H9 (cell line): Measurements from ENCODE around the gene EPB41. TPM values are rescaled to one million over a fixed set of nuclear protein-coding genes. Genes with fewer than 3 reads are reported as not detected.
"Not testable (repeated sequence)": the region's sequence is repeated elsewhere in the genome, so short reads cannot be mapped to it uniquely, and the experiment has no call there.

Source experiments
- DNase-seq: peaks from one replicate; pipeline ENCODE4 v3.0.0-alpha.2; 2017
- H2AFZ ChIP-seq: one replicate; pipeline ENCODE4 v1.6.1; 2013; ENCODE audit warnings: mild to moderate bottlenecking, low read length, control low read depth, moderate library complexity
- H2AK5ac ChIP-seq: 2 replicates; pipeline ENCODE4 v1.6.1; 2013; ENCODE audit warnings: low read length, control low read depth, mixed read lengths; ENCODE audit not compliant: insufficient read length
- H2BK120ac ChIP-seq: one replicate; pipeline ENCODE4 v1.6.1; 2013; ENCODE audit warnings: low read depth, mild to moderate bottlenecking, low read length, control low read depth, inconsistent platforms; ENCODE audit not compliant: poor library complexity, severe bottlenecking
- H2BK12ac ChIP-seq: 2 replicates; pipeline ENCODE4 v1.6.1; 2013; ENCODE audit warnings: low read length, control low read depth, mixed read lengths, low read depth; ENCODE audit not compliant: insufficient read length
- H2BK15ac ChIP-seq: 2 replicates; pipeline ENCODE4 v1.6.1; 2013; ENCODE audit warnings: low read depth, low read length, control low read depth
- H2BK20ac ChIP-seq: one replicate; pipeline ENCODE4 v1.6.1; 2013; ENCODE audit warnings: low read depth, mild to moderate bottlenecking, low read length, control low read depth, inconsistent platforms; ENCODE audit not compliant: poor library complexity, severe bottlenecking
- H2BK5ac ChIP-seq: 2 replicates; pipeline ENCODE4 v1.6.1; 2013; ENCODE audit warnings: low read length, control low read depth, mixed read lengths; ENCODE audit not compliant: insufficient read length
- H3K14ac ChIP-seq: 2 replicates; pipeline ENCODE4 v1.6.1; 2013; ENCODE audit warnings: low read length, control low read depth; ENCODE audit not compliant: insufficient read depth
- H3K18ac ChIP-seq: 2 replicates; pipeline ENCODE4 v1.6.1; 2013; ENCODE audit warnings: low read depth, mild to moderate bottlenecking, mixed read lengths, low read length, control low read depth; ENCODE audit not compliant: insufficient read length
- H3K23ac ChIP-seq: 2 replicates; pipeline ENCODE4 v1.6.1; 2013; ENCODE audit warnings: low read length, control low read depth, mixed read lengths, low read depth; ENCODE audit not compliant: insufficient read length
- H3K23me2 ChIP-seq: 2 replicates; pipeline ENCODE4 v1.6.1; 2013; ENCODE audit warnings: low read depth, mild to moderate bottlenecking, mixed read lengths, low read length, control low read depth; ENCODE audit not compliant: insufficient read length, poor library complexity, severe bottlenecking
- H3K27ac ChIP-seq: 2 replicates; pipeline ENCODE4 v1.5.1; 2013; ENCODE audit warnings: low read length, control low read depth, mixed read lengths, low read depth; ENCODE audit not compliant: insufficient read length
- H3K27me3 ChIP-seq: 2 replicates; pipeline ENCODE4 v1.6.1; 2013; ENCODE audit warnings: low read length, control low read depth, inconsistent platforms; ENCODE audit not compliant: insufficient read depth
- H3K4ac ChIP-seq: 2 replicates; pipeline ENCODE4 v1.6.1; 2013; ENCODE audit warnings: low read depth, mild to moderate bottlenecking, control low read depth, inconsistent platforms, low read length, moderate library complexity
- H3K4me1 ChIP-seq: 2 replicates; pipeline ENCODE4 v1.6.1; 2013; ENCODE audit warnings: low read length, control low read depth, inconsistent platforms; ENCODE audit not compliant: insufficient read depth
- H3K4me2 ChIP-seq: 2 replicates; pipeline ENCODE4 v1.6.1; 2013; ENCODE audit warnings: low read length, control low read depth, mixed read lengths; ENCODE audit not compliant: insufficient read length, insufficient read depth
- H3K56ac ChIP-seq: 2 replicates; pipeline ENCODE4 v1.6.1; 2013; ENCODE audit warnings: low read depth, mild to moderate bottlenecking, mixed read lengths, low read length, control low read depth; ENCODE audit not compliant: insufficient read length
- H3K79me1 ChIP-seq: 2 replicates; pipeline ENCODE4 v1.6.1; 2013; ENCODE audit warnings: low read depth, mild to moderate bottlenecking, moderate library complexity, low read length, control low read depth, inconsistent platforms; ENCODE audit not compliant: insufficient read depth, poor library complexity, severe bottlenecking
- H3K79me2 ChIP-seq: 2 replicates; pipeline ENCODE4 v1.6.1; 2013; ENCODE audit warnings: low read length, control low read depth, inconsistent platforms; ENCODE audit not compliant: insufficient read depth
- H3K9ac ChIP-seq: 2 replicates; pipeline ENCODE4 v1.6.1; 2013; ENCODE audit warnings: low read length, control low read depth, mixed read lengths; ENCODE audit not compliant: insufficient read length; ENCODE audit errors: extremely low read depth
- H3K9me3 ChIP-seq: one replicate; pipeline ENCODE4 v1.6.1; 2013; ENCODE audit warnings: low read depth, low read length, inconsistent platforms; ENCODE audit not compliant: control insufficient read depth
- H3T11ph ChIP-seq: one replicate; pipeline ENCODE4 v1.6.1; 2013; ENCODE audit warnings: mild to moderate bottlenecking, low read length, control low read depth, inconsistent platforms
- H4K20me1 ChIP-seq: one replicate; pipeline ENCODE4 v1.6.1; 2013; ENCODE audit not compliant: control insufficient read depth, insufficient read length, insufficient read depth
- H4K5ac ChIP-seq: 2 replicates; pipeline ENCODE4 v1.6.1; 2013; ENCODE audit warnings: low read depth, mild to moderate bottlenecking, mixed read lengths, low read length, control low read depth; ENCODE audit not compliant: insufficient read length
- H4K8ac ChIP-seq: replicated peaks from 2 replicates; pipeline ENCODE4 v1.6.1; 2013; ENCODE audit warnings: low read length, control low read depth, mixed read lengths, low read depth; ENCODE audit not compliant: insufficient read length
- H4K91ac ChIP-seq: 2 replicates; pipeline ENCODE4 v1.6.1; 2013; ENCODE audit warnings: low read depth, mild to moderate bottlenecking, moderate library complexity, mixed read lengths, low read length, control low read depth; ENCODE audit not compliant: insufficient read length
- H3K27ac Mint-ChIP-seq, 3 experiments: 2 replicates in 2 of 3; 3 replicates in 1 of 3; pipeline ENCODE4 v1.8.0; 2020 to 2021; ENCODE audit warnings: mixed read lengths in 3 of 3, mild to moderate bottlenecking in 1 of 3, moderate library complexity in 1 of 3
- H3K27me3 Mint-ChIP-seq: 2 replicates; pipeline ENCODE4 v1.8.0; 2021; ENCODE audit warnings: low read depth, mild to moderate bottlenecking, moderate library complexity, mixed read lengths
- H3K36me3 Mint-ChIP-seq, 3 experiments: 2 replicates in 2 of 3; 3 replicates in 1 of 3; pipeline ENCODE4 v1.8.0; 2020 to 2021; ENCODE audit warnings: low read depth in 3 of 3, mixed read lengths in 3 of 3; ENCODE audit not compliant: insufficient read depth in 1 of 3
- H3K4me1 Mint-ChIP-seq, 2 experiments: 2 replicates each; pipeline ENCODE4 v1.8.0; 2020; ENCODE audit warnings: mixed read lengths in 2 of 2
- H3K4me3 Mint-ChIP-seq, 2 experiments: 2 replicates in 1 of 2; 3 replicates in 1 of 2; pipeline ENCODE4 v1.8.0; 2020 to 2021; ENCODE audit warnings: mild to moderate bottlenecking in 2 of 2, mixed read lengths in 2 of 2, moderate library complexity in 1 of 2
- H3K9me3 Mint-ChIP-seq, 2 experiments: 2 replicates in 1 of 2; 3 replicates in 1 of 2; pipeline ENCODE4 v1.8.0; 2020; ENCODE audit warnings: mild to moderate bottlenecking in 2 of 2, mixed read lengths in 2 of 2, moderate library complexity in 1 of 2
- WGBS: extraction: QIAGEN DNeasy Blood & Tissue Kit; methylation state at CpG from one replicate; pipeline ENCODE4 v1.1.7; 2013; ENCODE audit warnings: missing lambda C conversion rate, low lambda C conversion rate, mixed read lengths; ENCODE audit not compliant: insufficient read length; ENCODE audit errors: extremely low coverage; 5-methylcytosine and 5-hydroxymethylcytosine counted together
- total RNA-seq: library from RNA; stranded (reverse); gene quantifications from 2 replicates; pipeline ENCODE4 v1.2.1, GENCODE V29; 2021
- TF ChIP-seq, protein P1 (sequence below): fragments of 200-600 bp; sonication (generic); conservative IDR thresholded peaks from 3 replicates; pipeline ENCODE4 v1.8.0; 2021; ENCODE audit warnings: antibody characterized with exemption, mild to moderate bottlenecking

The EPB41 gene
- total RNA-seq, 1 experiment from 2014 or later = 75.4 TPM

DNA sequence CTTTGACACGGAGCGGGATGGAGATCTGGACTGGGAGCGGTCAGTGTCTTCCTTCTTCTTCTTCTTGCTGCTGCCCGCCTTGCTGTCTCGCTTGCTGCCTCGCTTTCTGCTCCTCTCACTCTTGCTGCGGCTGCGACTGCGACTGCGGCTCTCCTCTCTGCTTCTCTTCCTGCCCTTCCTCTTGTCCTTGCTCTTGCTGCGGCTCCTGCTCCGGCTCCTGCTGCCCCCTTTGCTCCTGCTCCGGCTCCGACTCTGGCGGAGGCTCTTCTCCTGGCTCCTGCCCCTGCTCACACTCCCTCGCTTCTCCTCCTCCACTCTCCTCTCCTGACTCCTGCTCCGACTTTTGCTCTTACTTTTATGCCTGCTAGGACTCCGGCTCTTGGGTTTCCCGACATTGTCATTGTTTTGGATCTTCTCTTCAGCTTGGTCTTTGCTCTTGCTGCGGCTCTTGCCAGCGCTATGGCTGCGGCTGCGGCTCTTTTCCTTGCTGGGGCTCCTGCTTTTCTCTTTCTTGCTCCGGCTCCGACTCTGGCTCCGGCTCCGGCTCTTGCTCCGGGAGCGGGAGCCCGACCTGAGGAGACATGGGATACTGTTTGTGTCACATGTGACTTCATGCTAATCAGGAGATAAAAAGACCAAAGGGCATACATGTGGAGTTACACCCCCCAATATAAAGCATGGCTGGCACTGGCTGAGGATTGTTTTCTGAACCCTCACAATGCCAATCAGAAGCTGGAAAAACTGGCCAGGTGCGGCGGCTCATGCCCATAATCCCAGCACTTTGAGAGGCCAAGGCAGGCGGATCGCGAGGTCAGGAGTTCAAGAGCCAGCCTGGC lies 234.5 kb downstream of the EPB41 start:
- DNase-seq = no peak
- TF ChIP-seq, protein P1, sequence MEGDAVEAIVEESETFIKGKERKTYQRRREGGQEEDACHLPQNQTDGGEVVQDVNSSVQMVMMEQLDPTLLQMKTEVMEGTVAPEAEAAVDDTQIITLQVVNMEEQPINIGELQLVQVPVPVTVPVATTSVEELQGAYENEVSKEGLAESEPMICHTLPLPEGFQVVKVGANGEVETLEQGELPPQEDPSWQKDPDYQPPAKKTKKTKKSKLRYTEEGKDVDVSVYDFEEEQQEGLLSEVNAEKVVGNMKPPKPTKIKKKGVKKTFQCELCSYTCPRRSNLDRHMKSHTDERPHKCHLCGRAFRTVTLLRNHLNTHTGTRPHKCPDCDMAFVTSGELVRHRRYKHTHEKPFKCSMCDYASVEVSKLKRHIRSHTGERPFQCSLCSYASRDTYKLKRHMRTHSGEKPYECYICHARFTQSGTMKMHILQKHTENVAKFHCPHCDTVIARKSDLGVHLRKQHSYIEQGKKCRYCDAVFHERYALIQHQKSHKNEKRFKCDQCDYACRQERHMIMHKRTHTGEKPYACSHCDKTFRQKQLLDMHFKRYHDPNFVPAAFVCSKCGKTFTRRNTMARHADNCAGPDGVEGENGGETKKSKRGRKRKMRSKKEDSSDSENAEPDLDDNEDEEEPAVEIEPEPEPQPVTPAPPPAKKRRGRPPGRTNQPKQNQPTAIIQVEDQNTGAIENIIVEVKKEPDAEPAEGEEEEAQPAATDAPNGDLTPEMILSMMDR = no peak
- Histone ChIP-seq H4K20me1 (peaks cover 3% of the 10 kb centered on the region), H3K4ac (no peak overlapping the region), H3K79me2 (no peaks in the 10 kb centered on the region), H2AK5ac (no peak overlapping the region), H3K9ac (no peak overlapping the region), H4K91ac (no peak overlapping the region), H3K27me3 (no peaks in the 10 kb centered on the region), H3K18ac (no peak overlapping the region), H2BK12ac (no peak overlapping the region), H4K5ac (no peak overlapping the region), H3K23me2 (no peaks in the 10 kb centered on the region), H3K56ac (no peak overlapping the region), H3T11ph (no peak overlapping the region), H3K4me1 (no peaks in the 10 kb centered on the region), H2BK5ac (no peak overlapping the region), H3K9me3 (no peaks in the 10 kb centered on the region), H3K14ac (no peak overlapping the region), H2AFZ (no peak overlapping the region), H3K27ac (no peak overlapping the region), H2BK15ac (no peak overlapping the region), H2BK20ac (no peak overlapping the region), H3K23ac (no peak overlapping the region), H3K79me1 (no peaks in the 10 kb centered on the region), H2BK120ac (no peak overlapping the region), H3K4me2 (no peak overlapping the region), H4K8ac (no peak overlapping the region)
- WGBS = no CpG with 5 or more reads among the region's 35 CpGs
- peak overlapping the region; percentile 4 to 28 (median 9); a peak in 4 of 7 replicates for H3K27ac Mint-ChIP-seq
- no peaks in the 10 kb centered on the region; a peak in 1 of 4 replicates for H3K4me1 Mint-ChIP-seq
- no peaks in the 10 kb centered on the region for H3K27me3 Mint-ChIP-seq
- no peak overlapping the region for H3K4me3 Mint-ChIP-seq
- H3K9me3 Mint-ChIP-seq = no peaks in the 10 kb centered on the region
- H3K36me3 Mint-ChIP-seq = peaks cover 66 to 93% (median 83%) of the 10 kb centered on the region in 3 experiments; a peak in 6 of 7 replicates

DNA sequence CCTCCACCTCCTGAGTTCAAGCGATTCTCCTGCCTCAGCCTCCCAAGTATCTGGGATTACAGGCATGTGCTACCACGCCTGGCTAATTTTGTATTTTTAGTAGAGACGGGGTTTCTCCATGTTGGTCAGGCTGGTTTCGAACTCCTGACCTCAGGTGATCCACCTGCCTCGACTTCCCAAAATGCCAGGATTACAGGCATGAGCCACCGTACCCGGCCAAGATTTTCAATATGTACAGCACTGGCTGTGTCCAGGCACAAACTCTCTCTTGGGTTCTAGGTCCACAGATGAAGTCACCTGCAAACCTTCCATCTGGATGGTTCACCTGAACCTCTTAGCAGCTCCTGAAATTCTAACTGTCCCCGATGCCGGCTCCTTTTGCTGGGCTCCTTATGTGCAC lies 236.0 kb downstream of the EPB41 start:
- H3K36me3 Mint-ChIP-seq = peaks cover 72 to 99% (median 95%) of the 10 kb centered on the region in 3 experiments
- not testable (repeated sequence) for H3K9ac ChIP-seq, H3K9me3 ChIP-seq, H3K79me2 ChIP-seq, H4K8ac ChIP-seq, H3K23ac ChIP-seq, H3K23me2 ChIP-seq, H2AK5ac ChIP-seq, H3K79me1 ChIP-seq, H3K4me2 ChIP-seq, H3K56ac ChIP-seq, H3K4ac ChIP-seq, H3K4me3 Mint-ChIP-seq, H3K27ac Mint-ChIP-seq, H2BK12ac ChIP-seq, H2BK15ac ChIP-seq, H3K4me1 Mint-ChIP-seq, H2BK120ac ChIP-seq, H3K14ac ChIP-seq, DNase-seq, H4K20me1 ChIP-seq, H3K27ac ChIP-seq, H2BK20ac ChIP-seq, H2BK5ac ChIP-seq, H3T11ph ChIP-seq, H2AFZ ChIP-seq, H4K91ac ChIP-seq, H4K5ac ChIP-seq, H3K27me3 ChIP-seq, H3K18ac ChIP-seq, H3K4me1 ChIP-seq, H3K27me3 Mint-ChIP-seq, H3K9me3 Mint-ChIP-seq
- no CpG with 5 or more reads among the region's 9 CpGs for WGBS
